KMS-11 (cell line): ENCODE measurements around the gene ABAT.

Experiments
- H2AFZ ChIP-seq: fragments of 200-600 bp; sonication (generic); 2 replicates; pipeline ENCODE4 v1.6.1; 2016; ENCODE audit warnings: antibody characterized with exemption, mixed run types, low read depth
- H3K27ac ChIP-seq: fragments of 200-600 bp; sonication (generic); 2 replicates; pipeline ENCODE4 v1.6.1; 2016; ENCODE audit warnings: mild to moderate bottlenecking, mixed run types
- H3K27me3 ChIP-seq: fragments of 200-600 bp; sonication (generic); 2 replicates; pipeline ENCODE4 v1.6.1; 2017; ENCODE audit warnings: mild to moderate bottlenecking, low read depth, mixed run types, moderate library complexity; ENCODE audit not compliant: insufficient read depth
- H3K36me3 ChIP-seq: fragments of 200-600 bp; sonication (generic); 2 replicates; pipeline ENCODE4 v1.6.1; 2017; ENCODE audit warnings: mild to moderate bottlenecking, mixed run types; ENCODE audit not compliant: insufficient read depth
- H3K4me1 ChIP-seq: fragments of 200-600 bp; sonication (generic); 2 replicates; pipeline ENCODE4 v1.6.1; 2016; ENCODE audit warnings: mild to moderate bottlenecking, low read depth, mixed run types; ENCODE audit not compliant: poor library complexity, severe bottlenecking
- H3K4me2 ChIP-seq: fragments of 200-600 bp; sonication (generic); 2 replicates; pipeline ENCODE4 v1.7.0; 2016; ENCODE audit warnings: mild to moderate bottlenecking, mixed run types
- H3K4me3 ChIP-seq: fragments of 200-600 bp; sonication (generic); IDR thresholded peaks from 2 replicates; pipeline ENCODE4 v1.6.1; 2017; ENCODE audit warnings: low read depth, low read length, mixed read lengths; ENCODE audit not compliant: insufficient read depth
- H3K79me2 ChIP-seq: fragments of 200-600 bp; sonication (generic); 2 replicates; pipeline ENCODE4 v1.6.1; 2016; ENCODE audit warnings: low read depth, mixed run types; ENCODE audit not compliant: insufficient read depth
- H3K9ac ChIP-seq: fragments of 200-600 bp; sonication (generic); 2 replicates; pipeline ENCODE4 v1.6.1; 2016; ENCODE audit warnings: mild to moderate bottlenecking, mixed run types
- H4K20me1 ChIP-seq: fragments of 200-600 bp; sonication (generic); 2 replicates; pipeline ENCODE4 v1.6.1; 2016; ENCODE audit warnings: mild to moderate bottlenecking, mixed run types; ENCODE audit not compliant: insufficient read depth
- TF ChIP-seq, protein P1 (sequence below): fragments of 200-600 bp; sonication (generic); conservative IDR thresholded peaks from 2 replicates; pipeline ENCODE4 v1.6.1; 2017; ENCODE audit warnings: low read depth, mild to moderate bottlenecking, antibody characterized with exemption, low read length, moderate library complexity, mixed read lengths

ABAT gene

GRCh38 chr16:8720080-8720966 is 45.9 kb downstream of the ABAT start:
- Histone ChIP-seq H3K4me3 (no peak overlapping the region), H3K4me2 (no peak overlapping the region), H3K9ac (no peak overlapping the region), H3K4me1 (no peaks in the 10 kb centered on the region), H4K20me1 (no peaks in the 10 kb centered on the region), H3K27me3 (no peaks in the 10 kb centered on the region), H2AFZ (no peak overlapping the region), H3K27ac (no peak overlapping the region), H3K36me3 (no peaks in the 10 kb centered on the region), H3K79me2 (no peaks in the 10 kb centered on the region)
- TF ChIP-seq, protein P1, sequence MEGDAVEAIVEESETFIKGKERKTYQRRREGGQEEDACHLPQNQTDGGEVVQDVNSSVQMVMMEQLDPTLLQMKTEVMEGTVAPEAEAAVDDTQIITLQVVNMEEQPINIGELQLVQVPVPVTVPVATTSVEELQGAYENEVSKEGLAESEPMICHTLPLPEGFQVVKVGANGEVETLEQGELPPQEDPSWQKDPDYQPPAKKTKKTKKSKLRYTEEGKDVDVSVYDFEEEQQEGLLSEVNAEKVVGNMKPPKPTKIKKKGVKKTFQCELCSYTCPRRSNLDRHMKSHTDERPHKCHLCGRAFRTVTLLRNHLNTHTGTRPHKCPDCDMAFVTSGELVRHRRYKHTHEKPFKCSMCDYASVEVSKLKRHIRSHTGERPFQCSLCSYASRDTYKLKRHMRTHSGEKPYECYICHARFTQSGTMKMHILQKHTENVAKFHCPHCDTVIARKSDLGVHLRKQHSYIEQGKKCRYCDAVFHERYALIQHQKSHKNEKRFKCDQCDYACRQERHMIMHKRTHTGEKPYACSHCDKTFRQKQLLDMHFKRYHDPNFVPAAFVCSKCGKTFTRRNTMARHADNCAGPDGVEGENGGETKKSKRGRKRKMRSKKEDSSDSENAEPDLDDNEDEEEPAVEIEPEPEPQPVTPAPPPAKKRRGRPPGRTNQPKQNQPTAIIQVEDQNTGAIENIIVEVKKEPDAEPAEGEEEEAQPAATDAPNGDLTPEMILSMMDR, result no peak

DNA sequence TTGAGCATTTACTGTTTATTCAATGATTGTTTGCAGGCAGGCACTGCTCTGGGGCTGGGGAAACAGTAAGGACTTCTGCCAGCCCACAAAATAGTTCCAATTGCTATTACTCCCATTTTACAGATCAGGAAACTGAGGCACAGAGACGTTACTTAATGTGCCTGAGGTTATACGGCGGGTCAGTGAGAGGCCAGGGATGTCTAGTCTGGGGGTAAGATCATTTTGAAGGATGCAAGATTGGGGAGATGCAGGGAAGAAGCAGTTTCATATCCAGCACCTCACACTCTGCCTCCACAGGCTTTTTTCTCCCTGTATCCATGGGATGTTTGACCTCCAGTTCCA is 46.5 kb downstream of the ABAT start:
- Histone ChIP-seq H3K79me2 (no peaks in the 10 kb centered on the region), H3K36me3 (no peaks in the 10 kb centered on the region), H3K4me1 (no peaks in the 10 kb centered on the region), H3K27ac (no peak overlapping the region), H4K20me1 (no peaks in the 10 kb centered on the region), H2AFZ (no peak overlapping the region), H3K9ac (no peak overlapping the region), H3K4me2 (no peak overlapping the region), H3K27me3 (no peaks in the 10 kb centered on the region), H3K4me3 (no peak overlapping the region)
- TF ChIP-seq, protein P1, result no peak

DNA sequence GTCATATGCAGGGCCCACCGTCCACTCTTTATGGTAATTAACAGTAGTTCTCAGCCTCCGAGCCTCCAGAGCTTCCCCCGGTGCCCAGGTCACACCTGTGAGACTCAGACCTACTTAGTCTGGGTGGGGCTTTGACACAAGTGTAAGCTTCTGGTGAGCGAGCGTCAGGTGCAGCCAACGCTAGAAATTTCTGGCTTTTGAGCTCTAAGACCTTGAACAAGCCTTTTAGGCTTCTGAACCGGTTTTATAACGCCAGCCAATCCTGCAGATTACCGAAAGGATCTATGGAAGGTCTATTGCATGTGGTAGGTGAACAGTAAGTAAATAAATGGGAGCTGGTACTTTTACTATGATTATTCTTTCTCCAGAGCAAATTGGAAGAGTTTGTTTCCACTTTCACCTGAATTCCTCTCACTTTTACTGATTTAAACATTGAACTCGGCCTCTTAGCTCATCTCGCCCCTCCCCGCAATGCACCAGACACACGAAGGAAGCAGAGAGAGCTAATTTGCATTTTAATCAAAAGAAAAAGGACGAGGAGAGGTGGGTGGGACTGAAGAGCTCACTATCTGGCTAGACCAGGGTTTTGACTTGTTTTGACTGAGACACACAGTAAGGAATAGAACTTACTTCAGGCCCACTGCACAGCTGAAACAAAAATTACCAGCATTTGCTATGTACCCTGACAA is 47.1 kb downstream of the ABAT start:
- Histone ChIP-seq H3K4me2 (no peak overlapping the region), H3K4me3 (no peak overlapping the region), H3K79me2 (no peaks in the 10 kb centered on the region), H2AFZ (no peak overlapping the region), H3K4me1 (no peaks in the 10 kb centered on the region), H3K36me3 (no peaks in the 10 kb centered on the region), H3K27me3 (no peaks in the 10 kb centered on the region), H3K9ac (no peak overlapping the region), H3K27ac (no peak overlapping the region), H4K20me1 (no peaks in the 10 kb centered on the region)
- TF ChIP-seq, protein P1, result no peak

GRCh38 chr16:8722025-8722348 is 47.6 kb downstream of the ABAT start:
- H3K4me2 ChIP-seq, result no peak overlapping the region
- H3K27me3 ChIP-seq, result no peaks in the 10 kb centered on the region
- TF ChIP-seq, protein P1, result no peak
- H2AFZ ChIP-seq, result no peak overlapping the region
- H3K4me3 ChIP-seq, result no peak overlapping the region
- no peaks in the 10 kb centered on the region for H4K20me1 ChIP-seq
- no peaks in the 10 kb centered on the region for H3K79me2 ChIP-seq
- no peak overlapping the region for H3K9ac ChIP-seq
- no peak overlapping the region for H3K27ac ChIP-seq
- no peaks in the 10 kb centered on the region for H3K36me3 ChIP-seq
- no peaks in the 10 kb centered on the region for H3K4me1 ChIP-seq
